ENCODE data around the gene NOVA2.

The NOVA2 gene, protein sequence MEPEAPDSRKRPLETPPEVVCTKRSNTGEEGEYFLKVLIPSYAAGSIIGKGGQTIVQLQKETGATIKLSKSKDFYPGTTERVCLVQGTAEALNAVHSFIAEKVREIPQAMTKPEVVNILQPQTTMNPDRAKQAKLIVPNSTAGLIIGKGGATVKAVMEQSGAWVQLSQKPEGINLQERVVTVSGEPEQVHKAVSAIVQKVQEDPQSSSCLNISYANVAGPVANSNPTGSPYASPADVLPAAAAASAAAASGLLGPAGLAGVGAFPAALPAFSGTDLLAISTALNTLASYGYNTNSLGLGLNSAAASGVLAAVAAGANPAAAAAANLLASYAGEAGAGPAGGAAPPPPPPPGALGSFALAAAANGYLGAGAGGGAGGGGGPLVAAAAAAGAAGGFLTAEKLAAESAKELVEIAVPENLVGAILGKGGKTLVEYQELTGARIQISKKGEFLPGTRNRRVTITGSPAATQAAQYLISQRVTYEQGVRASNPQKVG

GRCh38 chr19:45973553-45974338 lies at the start of gene NOVA2:
TSS of gene NOVA2 (minus strand) at chr19:45973865. CDS start at chr19:45973351, 514 bp downstream.
- no peak for DNase-seq

GRCh38 chr19:46023311-46023779 lies 49.7 kb upstream of the NOVA2 start:
- DNase-seq, result no peak

GRCh38 chr19:46022431-46023310 lies 49.0 kb upstream of the NOVA2 start, which contains the start of gene PGLYRP1:
TSS of gene PGLYRP1 (minus strand) at chr19:46023053. CDS start at chr19:46023021, 32 bp downstream.
- DNase-seq, result no peak

DNA sequence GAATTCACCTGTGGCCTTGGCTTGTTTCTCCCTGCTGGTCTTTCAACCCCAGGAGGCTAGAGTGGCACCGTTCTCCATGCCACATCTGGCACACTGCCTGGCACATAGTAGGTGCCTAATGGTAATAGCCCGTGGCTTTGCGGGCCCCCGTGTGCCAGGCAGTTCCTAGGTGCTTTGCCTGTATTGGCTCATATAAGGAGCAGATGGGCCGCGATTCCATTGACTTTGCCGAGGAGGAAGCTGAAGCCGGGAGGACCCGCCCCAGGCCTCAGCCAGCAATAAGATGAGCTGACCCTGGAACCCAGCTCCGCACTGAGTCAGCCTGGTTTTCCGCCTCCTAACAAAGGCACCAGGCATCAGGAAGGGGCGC lies 48.4 kb upstream of the NOVA2 start:
- no peak for DNase-seq

GRCh38 chr19:46021531-46022041 lies 47.9 kb upstream of the NOVA2 start:
- DNase-seq, result no peak

- no peak for DNase-seq
These were observed 47.1 kb upstream of the NOVA2 start for GRCh38 chr19:46020819-46021125.

GRCh38 chr19:46019270-46019669 lies 45.6 kb upstream of the NOVA2 start:
- DNase-seq, result no peak

DNA sequence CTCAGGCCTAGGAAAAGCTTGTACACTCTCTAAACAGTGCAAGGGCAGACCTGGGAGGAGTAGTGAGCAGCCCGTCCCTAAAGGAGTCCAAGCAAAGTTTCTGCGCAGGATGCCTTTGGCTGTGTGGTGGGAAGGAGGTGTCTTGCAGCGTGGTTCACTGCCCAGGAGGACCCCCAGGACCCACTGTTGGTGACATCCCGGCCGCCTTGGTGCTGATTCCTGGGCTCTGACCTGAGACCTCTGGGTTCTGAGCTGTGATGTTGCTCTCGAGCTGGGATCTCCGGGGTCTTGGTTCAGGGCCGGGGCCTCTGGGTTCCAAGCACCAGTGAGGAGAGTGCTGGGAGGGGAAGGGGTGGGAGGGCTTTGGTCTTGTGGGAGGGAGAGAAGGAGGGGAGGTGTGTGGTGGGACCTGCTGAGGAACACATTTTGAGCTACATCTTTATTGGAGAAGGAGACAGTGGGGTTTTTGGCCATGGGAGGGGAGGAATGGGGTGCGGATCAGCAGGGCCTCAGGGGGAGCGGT lies 45.1 kb upstream of the NOVA2 start:
- no peak for DNase-seq

DNA sequence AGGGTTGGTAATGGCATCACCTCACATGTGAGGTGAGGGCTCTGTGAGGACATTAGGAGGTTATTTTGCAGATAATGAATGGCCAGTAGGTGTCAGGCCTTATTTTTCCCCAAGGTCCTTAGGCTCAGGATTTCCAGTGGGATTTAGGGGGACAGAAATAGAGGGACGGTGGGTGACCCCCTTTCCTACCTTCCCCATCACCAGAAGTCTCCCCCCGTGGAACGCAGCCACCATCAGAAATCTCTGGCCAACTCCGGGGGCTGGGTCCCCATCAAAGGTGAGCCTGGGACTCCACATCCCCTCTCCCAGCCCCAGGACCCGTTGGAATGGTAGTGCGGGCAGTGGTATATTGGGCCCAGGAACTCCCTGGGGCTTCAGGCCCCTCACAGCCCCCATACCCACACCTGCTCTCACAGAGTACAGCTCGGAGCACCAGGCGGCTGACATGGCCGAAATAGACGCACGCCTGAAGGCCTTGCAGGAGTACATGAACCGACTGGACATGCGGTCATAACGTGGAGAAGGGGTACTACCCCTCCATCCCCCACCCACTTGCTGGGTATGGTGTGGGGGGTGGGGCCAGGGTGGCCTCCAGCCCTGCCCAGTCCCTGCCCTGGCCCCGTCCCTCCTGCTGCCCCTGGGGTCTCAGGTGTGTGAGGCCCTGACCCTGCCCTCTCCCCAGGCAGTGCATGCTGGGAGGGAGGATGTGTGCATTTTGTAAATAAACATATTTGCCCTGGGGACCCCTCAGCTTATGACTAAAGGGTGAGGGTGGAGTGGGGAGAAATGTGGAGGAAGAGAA lies 44.4 kb upstream of the NOVA2 start:
- DNase-seq, result no peak

DNA sequence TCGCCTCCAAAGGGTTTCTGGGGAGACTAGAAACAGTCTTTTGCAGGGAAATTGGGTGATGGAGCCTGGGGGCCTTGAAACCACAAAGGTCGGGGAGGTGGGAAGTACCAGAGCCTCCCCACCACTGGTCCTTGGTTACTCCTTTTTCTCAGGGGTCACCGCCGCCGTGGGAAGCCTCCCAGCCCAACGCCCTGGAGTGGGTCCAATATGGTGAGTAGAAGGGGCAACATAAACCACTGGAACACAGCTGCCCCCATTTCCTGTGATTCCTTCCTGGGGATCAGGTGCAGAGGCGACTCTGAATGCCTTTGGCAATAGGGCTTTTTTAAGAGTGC lies 43.4 kb upstream of the NOVA2 start:
- DNase-seq, result no peak

- DNase-seq, result peak; percentile 71
These were observed 42.9 kb upstream of the NOVA2 start for GRCh38 chr19:46016426-46017094.

DNA sequence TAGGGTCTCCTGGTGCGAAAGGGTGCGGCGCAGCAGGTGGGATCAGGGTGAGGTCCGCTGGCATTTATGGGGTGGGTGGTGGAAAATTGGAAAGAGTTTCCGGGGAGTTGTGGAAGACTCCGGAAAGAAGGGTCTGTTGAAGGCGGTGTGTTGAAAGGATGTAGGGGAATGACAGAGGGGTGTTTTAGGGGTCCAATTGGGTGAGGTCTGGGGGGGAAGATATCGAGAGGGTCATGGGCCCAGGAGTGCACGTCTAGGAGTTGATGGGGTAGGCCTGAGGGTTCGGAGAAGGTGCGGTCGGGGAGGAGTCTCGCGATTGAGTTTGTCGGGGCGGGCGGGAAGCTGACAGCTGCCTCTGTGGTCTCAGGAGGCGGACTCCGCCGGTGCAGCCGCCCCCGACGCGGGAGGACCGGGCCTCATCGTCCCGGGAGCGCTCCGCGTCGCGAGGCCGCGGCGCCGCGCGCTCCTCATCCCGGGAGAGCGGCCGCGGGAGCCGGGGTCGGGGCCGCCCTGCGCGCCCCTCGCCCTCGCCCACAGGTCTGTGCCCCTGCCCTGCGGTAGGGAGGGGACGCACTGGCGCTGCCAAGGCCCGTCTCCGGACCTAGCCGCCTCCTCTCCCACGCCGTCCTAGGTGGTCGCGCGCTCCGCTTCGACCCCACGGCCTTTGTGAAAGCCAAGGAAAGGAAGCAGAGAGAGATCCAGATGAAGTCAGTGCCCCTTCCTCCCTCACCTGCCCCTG lies 42.2 kb upstream of the NOVA2 start:
- DNase-seq, result no peak

DNA sequence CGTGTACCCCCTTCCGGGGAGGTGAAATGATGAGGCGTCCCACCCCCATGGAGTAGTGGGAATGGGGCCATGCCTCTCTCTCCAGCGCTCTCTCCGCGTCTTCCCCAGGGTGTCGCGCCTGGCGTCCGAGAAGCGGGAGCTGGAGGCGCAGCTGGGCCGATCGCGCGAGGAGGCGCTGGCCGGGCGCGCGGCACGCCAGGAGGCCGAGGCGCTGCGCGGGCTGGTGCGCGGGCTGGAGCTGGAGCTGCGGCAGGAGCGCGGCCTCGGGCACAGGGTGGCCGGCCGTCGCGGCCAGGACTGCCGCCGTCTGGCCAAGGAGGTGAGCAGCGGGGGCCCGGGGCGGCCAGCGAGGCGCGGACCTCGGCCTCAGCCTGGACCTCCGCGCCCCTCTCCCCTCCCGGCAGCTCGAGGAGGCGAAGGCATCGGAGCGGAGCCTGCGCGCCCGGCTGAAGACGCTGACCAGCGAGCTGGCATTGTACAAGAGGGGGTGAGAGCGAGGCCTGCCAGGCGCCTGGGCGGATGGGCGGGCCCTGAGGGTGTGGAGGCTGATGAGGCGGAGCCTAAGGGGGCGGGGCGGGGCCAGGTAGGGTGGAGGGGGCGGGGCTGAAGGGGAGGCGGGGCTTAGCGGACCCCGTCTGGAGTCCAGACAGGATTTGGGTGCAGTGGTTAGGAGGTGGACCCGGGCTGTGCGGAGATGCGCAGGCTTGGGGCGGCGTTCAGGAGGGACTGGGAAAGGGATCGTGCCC lies 41.4 kb upstream of the NOVA2 start:
- DNase-seq, result no peak

DNA sequence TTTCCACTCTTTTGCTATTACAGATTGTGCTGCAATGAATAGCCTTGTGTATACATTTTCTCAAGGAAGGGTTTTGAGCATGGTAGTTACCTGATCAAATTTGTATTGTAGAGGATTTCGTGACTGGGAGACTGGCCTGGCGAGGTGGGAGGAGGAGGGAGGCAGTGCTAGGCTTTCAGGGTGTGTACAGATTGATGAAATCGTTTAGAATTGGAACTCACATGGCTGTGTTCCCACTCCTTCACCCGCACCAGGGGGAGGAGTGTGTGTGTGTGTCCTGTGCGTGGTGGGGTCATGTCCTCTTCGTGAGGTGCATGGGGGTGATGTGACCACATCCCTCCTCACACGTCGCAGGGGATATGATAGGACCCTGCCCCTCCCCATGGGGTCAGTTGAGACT lies 40.9 kb upstream of the NOVA2 start:
- no peak for DNase-seq

DNA sequence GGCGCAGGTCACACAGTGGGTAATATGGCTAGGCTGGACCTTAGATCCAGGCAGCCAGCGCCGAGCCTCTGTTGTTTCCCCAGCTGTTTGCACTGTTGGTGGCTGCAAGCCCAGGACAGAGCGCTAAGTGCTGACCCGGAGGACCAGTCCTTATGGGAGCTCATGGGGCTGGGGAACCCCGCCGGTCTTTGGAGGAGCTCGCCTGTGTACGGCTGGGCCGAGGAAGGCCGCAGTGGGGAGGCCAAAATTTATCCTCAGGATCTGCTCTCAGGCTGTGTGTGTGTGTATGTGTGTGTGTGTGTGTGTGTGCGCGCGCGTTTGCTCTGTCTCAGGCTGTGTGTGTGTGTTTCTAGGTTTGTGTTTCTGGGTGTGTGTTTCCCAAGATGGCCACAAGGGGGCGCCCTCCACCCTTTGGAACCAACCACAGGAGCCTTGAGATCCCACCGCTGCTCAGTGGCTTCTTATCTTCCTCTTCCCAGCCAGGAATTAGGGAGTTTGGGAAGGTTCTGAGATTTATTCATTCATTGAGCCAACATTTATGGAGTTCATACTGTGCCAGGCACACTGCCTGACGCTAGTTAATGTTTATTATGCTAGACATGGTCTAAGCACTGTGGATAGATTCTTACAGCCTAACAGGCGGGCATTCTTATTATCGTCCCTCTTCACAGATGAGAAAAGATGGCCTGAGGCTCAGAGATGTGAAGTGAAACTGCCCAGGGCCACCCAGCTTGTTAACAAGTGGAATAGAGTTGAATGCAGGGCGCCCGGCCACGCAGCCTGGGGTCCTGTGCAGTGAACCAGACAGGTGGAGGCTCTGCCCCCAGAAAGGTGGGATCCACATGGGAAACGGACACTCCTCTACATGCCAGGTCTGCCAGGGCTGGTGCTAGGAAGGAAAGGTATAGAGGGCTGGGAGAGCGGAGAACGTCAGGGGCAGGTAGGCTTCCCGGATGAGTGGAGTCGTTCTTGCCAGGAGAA lies 36.2 kb upstream of the NOVA2 start:
- DNase-seq, result peak; percentile 53

GRCh38 chr19:46006411-46006810 lies 32.7 kb upstream of the NOVA2 start:
- DNase-seq, result no peak

- DNase-seq, result no peak
These were observed 29.1 kb upstream of the NOVA2 start for GRCh38 chr19:46002678-46003275.
